ENCODE measurements around the gene RNF145.
A peak's percentile ranks its signal among the peaks of the same experiment; 100 is the strongest.
"Not testable (repeated sequence)": the region's sequence is repeated elsewhere in the genome, so short reads cannot be mapped to it uniquely, and the experiment has no call there.

RNF145 gene

GRCh38 chr5:159209438-159210209 is at the start of gene RNF145:
TSS of gene RNF145 (minus strand) at chr5:159209553. CDS start at chr5:159203617, 5,936 bp downstream.
- peak; percentile 96 for DNase-seq

- no peak for DNase-seq
Measured at GRCh38 chr5:159258361-159258760, 49.0 kb upstream of the RNF145 start.

GRCh38 chr5:159257629-159258283 is 48.4 kb upstream of the RNF145 start:
- DNase-seq, result no peak

GRCh38 chr5:159257007-159257406 is 47.7 kb upstream of the RNF145 start:
- DNase-seq, result no peak

GRCh38 chr5:159252195-159252594 is 42.8 kb upstream of the RNF145 start:
- DNase-seq, result no peak

GRCh38 chr5:159249158-159249557 is 39.8 kb upstream of the RNF145 start:
- no peak for DNase-seq

GRCh38 chr5:159244890-159245289 is 35.5 kb upstream of the RNF145 start:
- no peak for DNase-seq

- no peak for DNase-seq
Measured at GRCh38 chr5:159244163-159244562, 34.8 kb upstream of the RNF145 start.

GRCh38 chr5:159243385-159243784 is 34.0 kb upstream of the RNF145 start:
- DNase-seq, result no peak

- DNase-seq, result no peak
Measured at GRCh38 chr5:159242656-159243055, 33.3 kb upstream of the RNF145 start.

GRCh38 chr5:159241946-159242552 is 32.7 kb upstream of the RNF145 start:
- no peak for DNase-seq

GRCh38 chr5:159240301-159240870 is 31.0 kb upstream of the RNF145 start:
- peak in 1 of 2 experiments; percentile 35 for DNase-seq

- DNase-seq, result not testable (repeated sequence)
Measured at GRCh38 chr5:159235871-159236520, 26.6 kb upstream of the RNF145 start.

GRCh38 chr5:159231167-159231566 is 21.8 kb upstream of the RNF145 start:
- DNase-seq, result no peak

GRCh38 chr5:159230657-159231056 is 21.3 kb upstream of the RNF145 start:
- no peak for DNase-seq

- not testable (repeated sequence) for DNase-seq
Measured at GRCh38 chr5:159228097-159228496, 18.7 kb upstream of the RNF145 start.

GRCh38 chr5:159227452-159227851 is 18.1 kb upstream of the RNF145 start:
- no peak for DNase-seq

GRCh38 chr5:159226451-159226850 is 17.1 kb upstream of the RNF145 start:
- no peak for DNase-seq

- no peak for DNase-seq
Measured at GRCh38 chr5:159224471-159224870, 15.1 kb upstream of the RNF145 start.

- DNase-seq, result no peak
Measured at GRCh38 chr5:159223469-159223868, 14.1 kb upstream of the RNF145 start.

GRCh38 chr5:159220206-159220605 is 10.9 kb upstream of the RNF145 start:
- DNase-seq, result no peak

GRCh38 chr5:159218595-159219023 is 9.3 kb upstream of the RNF145 start:
- DNase-seq, result no peak

- no peak for DNase-seq
Measured at GRCh38 chr5:159217236-159217635, 7.9 kb upstream of the RNF145 start.
